CD8-positive, alpha-beta memory T cell (primary cell): ENCODE results near the gene ZBTB11. TPM values are rescaled to one million over a fixed set of nuclear protein-coding genes. Genes with fewer than 3 reads are reported as not detected.

ENCODE experiments used
- CTCF ChIA-PET: fragments of 350-600 bp; sonication (Branson Sonifier 250); formaldehyde crosslinking; loops from one replicate; lab custom pipeline; 2021; ENCODE audit warnings: antibody characterized with exemption; lab: Charles Lee
- POLR2A ChIA-PET: fragments of 350-600 bp; sonication (Branson Sonifier 250); formaldehyde crosslinking; loops from one replicate; lab custom pipeline; 2021; ENCODE audit warnings: antibody characterized with exemption; lab: Charles Lee
- DNase-seq, 5 donors: peaks; one replicate each; pipeline versions ENCODE4 v3.0.0 to v3.0.0-alpha.2; 2020 to 2022; ENCODE audit warnings: mixed read lengths in 1 of 5
- H3K27ac ChIP-seq: one replicate; pipeline ENCODE4 v1.7.0; 2013; ENCODE audit warnings: low read depth, mild to moderate bottlenecking, low read length, moderate library complexity
- H3K27me3 ChIP-seq: 2 replicates; pipeline ENCODE4 v1.7.0; 2013; ENCODE audit warnings: low read length, mild to moderate bottlenecking; ENCODE audit not compliant: insufficient read depth, poor library complexity, severe bottlenecking
- H3K36me3 ChIP-seq: 2 replicates; pipeline ENCODE4 v1.7.0; 2013; ENCODE audit warnings: mild to moderate bottlenecking, low read length, moderate library complexity; ENCODE audit not compliant: insufficient read depth
- H3K4me1 ChIP-seq: 2 replicates; pipeline ENCODE4 v1.7.0; 2013; ENCODE audit warnings: mild to moderate bottlenecking, low read length, moderate library complexity; ENCODE audit not compliant: insufficient read depth
- H3K4me3 ChIP-seq: 2 replicates; pipeline ENCODE4 v1.7.0; 2013; ENCODE audit warnings: mild to moderate bottlenecking, low read length
- H3K9me3 ChIP-seq: 2 replicates; pipeline ENCODE4 v1.7.0; 2013; ENCODE audit warnings: mild to moderate bottlenecking, low read length
- H3K27ac Mint-ChIP-seq, 8 donors: one replicate each; pipeline ENCODE4 v1.8.0; 2020 to 2021; ENCODE audit warnings: mixed read lengths in 8 of 8, mild to moderate bottlenecking in 6 of 8, inconsistent platforms in 3 of 8, moderate library complexity in 3 of 8
- H3K27me3 Mint-ChIP-seq, 2 donors: one replicate each; pipeline ENCODE4 v1.8.0; 2020 to 2021; ENCODE audit warnings: mixed read lengths in 2 of 2, mild to moderate bottlenecking in 1 of 2, moderate library complexity in 1 of 2
- H3K36me3 Mint-ChIP-seq, 3 donors: one replicate each; pipeline ENCODE4 v1.8.0; 2020 to 2021; ENCODE audit warnings: mixed read lengths in 3 of 3, inconsistent platforms in 1 of 3, mild to moderate bottlenecking in 1 of 3
- H3K4me1 Mint-ChIP-seq, 3 donors: one replicate each; pipeline ENCODE4 v1.8.0; 2020 to 2021; ENCODE audit warnings: mixed read lengths in 3 of 3, inconsistent platforms in 1 of 3, mild to moderate bottlenecking in 1 of 3
- H3K4me3 Mint-ChIP-seq, 7 donors: one replicate each; pipeline ENCODE4 v1.8.0; 2020 to 2021; ENCODE audit warnings: mixed read lengths in 7 of 7, mild to moderate bottlenecking in 6 of 7, moderate library complexity in 4 of 7, inconsistent platforms in 2 of 7
- H3K9me3 Mint-ChIP-seq, 5 donors: one replicate each; pipeline ENCODE4 v1.8.0; 2020 to 2022; ENCODE audit warnings: mixed read lengths in 5 of 5, mild to moderate bottlenecking in 3 of 5, moderate library complexity in 2 of 5, inconsistent platforms in 1 of 5
- polyA plus RNA-seq: library from polyadenylated mRNA; unstranded; fragments of 300-500 nt; fragmentation: Illumina TruSeq; gene quantifications from one replicate; pipeline ENCODE4 v1.2.3, GENCODE V29; 2021
- total RNA-seq, 2 experiments: library from RNA; stranded (reverse); gene quantifications; one replicate each; pipeline ENCODE4 v1.2.3, GENCODE V29; 2021

The ZBTB11 gene
- total and polyA plus RNA-seq, 3 experiments from 2014 or later, result 14.5 to 29.7 (median 28.9) TPM

GRCh38 chr3:101665851-101666250, 11.1 kb downstream of the ZBTB11 start:
- Histone ChIP-seq H3K27ac (no peak overlapping the region), H3K4me3 (no peak overlapping the region), H3K36me3 (peaks cover 24% of the 10 kb centered on the region), H3K4me1 (no peaks in the 10 kb centered on the region), H3K9me3 (no peaks in the 10 kb centered on the region), H3K27me3 (no peaks in the 10 kb centered on the region)
- Mint-ChIP-seq H3K27ac (peak overlapping the region in 2 of 8 donors; percentile 36 to 50), H3K9me3 (no peaks in the 10 kb centered on the region), H3K4me1 (peaks cover 0 to 8% (median 6%) of the 10 kb centered on the region in 3 donors), H3K27me3 (no peaks in the 10 kb centered on the region), H3K4me3 (no peak overlapping the region), H3K36me3 (peaks cover 23 to 84% (median 29%) of the 10 kb centered on the region in 3 donors)
- no peak for DNase-seq
- POLR2A ChIA-PET, result no interaction called here
- CTCF ChIA-PET, result interaction anchor here (1.1 kb wide), 1 partner anchor 10 kb away, joined by 3 read pairs; no protein-coding TSS in a partner anchor

- POLR2A ChIA-PET, result no interaction called here
These were observed 11.6 kb downstream of the ZBTB11 start for GRCh38 chr3:101665357-101665756.

GRCh38 chr3:101660714-101661113, 16.2 kb downstream of the ZBTB11 start:
- Histone ChIP-seq H3K9me3 (no peaks in the 10 kb centered on the region), H3K27ac (no peak overlapping the region), H3K4me1 (no peaks in the 10 kb centered on the region), H3K4me3 (no peak overlapping the region), H3K27me3 (no peaks in the 10 kb centered on the region), H3K36me3 (peaks cover 52% of the 10 kb centered on the region)
- Mint-ChIP-seq H3K36me3 (peaks cover 27 to 90% (median 37%) of the 10 kb centered on the region in 3 donors), H3K4me3 (no peak overlapping the region), H3K4me1 (no peaks in the 10 kb centered on the region), H3K9me3 (no peaks in the 10 kb centered on the region), H3K27ac (peak overlapping the region in 1 of 8 donors; percentile 36), H3K27me3 (no peaks in the 10 kb centered on the region)
- CTCF ChIA-PET, result no interaction called here
- POLR2A ChIA-PET, result no interaction called here
- no peak for DNase-seq

More at GRCh38 chr3:101665357-101665756, 11.6 kb downstream of the ZBTB11 start:
- CTCF ChIA-PET, result interaction anchor here (1.1 kb wide), 1 partner anchor 11 kb away, joined by 3 read pairs; no protein-coding TSS in a partner anchor
- no peak overlapping the region for H3K4me3 Mint-ChIP-seq
- H3K4me1 Mint-ChIP-seq, result peaks cover 0 to 7% (median 5%) of the 10 kb centered on the region in 3 donors
- no peak overlapping the region for H3K27ac ChIP-seq
- no peaks in the 10 kb centered on the region for H3K9me3 Mint-ChIP-seq
- no peaks in the 10 kb centered on the region for H3K27me3 ChIP-seq
- no peaks in the 10 kb centered on the region for H3K4me1 ChIP-seq
- no peak overlapping the region for H3K27ac Mint-ChIP-seq
- H3K36me3 Mint-ChIP-seq, result peaks cover 23 to 85% (median 32%) of the 10 kb centered on the region in 3 donors
- H3K27me3 Mint-ChIP-seq, result no peaks in the 10 kb centered on the region
- no peak for DNase-seq
- peaks cover 29% of the 10 kb centered on the region for H3K36me3 ChIP-seq
- no peak overlapping the region for H3K4me3 ChIP-seq
- H3K9me3 ChIP-seq, result no peaks in the 10 kb centered on the region

- POLR2A ChIA-PET, result no interaction called here
These were observed 20.3 kb downstream of the ZBTB11 start for GRCh38 chr3:101656651-101657050.

GRCh38 chr3:101646726-101647125, 30.2 kb downstream of the ZBTB11 start:
- DNase-seq, result no peak
- no peak overlapping the region for H3K4me3 Mint-ChIP-seq
- Histone ChIP-seq H3K27ac (no peak overlapping the region), H3K36me3 (peaks cover 3% of the 10 kb centered on the region), H3K4me3 (no peak overlapping the region), H3K4me1 (peaks cover 19% of the 10 kb centered on the region), H3K27me3 (no peaks in the 10 kb centered on the region), H3K9me3 (no peaks in the 10 kb centered on the region)
- no peaks in the 10 kb centered on the region for H3K27me3 Mint-ChIP-seq
- peaks cover 33 to 37% (median 36%) of the 10 kb centered on the region in 3 donors for H3K4me1 Mint-ChIP-seq
- POLR2A ChIA-PET, result no interaction called here
- H3K9me3 Mint-ChIP-seq, result no peaks in the 10 kb centered on the region
- H3K36me3 Mint-ChIP-seq, result peaks cover 0 to 40% (median 15%) of the 10 kb centered on the region in 3 donors
- H3K27ac Mint-ChIP-seq, result peak overlapping the region in 1 of 8 donors; percentile 26
- CTCF ChIA-PET, result interaction anchor here (1.2 kb wide), 1 partner anchor 73 kb away, joined by 3 read pairs; the partner anchor contains the start of gene PCNP

More at GRCh38 chr3:101656651-101657050, 20.3 kb downstream of the ZBTB11 start:
- Histone ChIP-seq H3K36me3 (peaks cover 49% of the 10 kb centered on the region), H3K27ac (no peak overlapping the region), H3K27me3 (no peaks in the 10 kb centered on the region), H3K9me3 (no peaks in the 10 kb centered on the region), H3K4me3 (no peak overlapping the region), H3K4me1 (no peaks in the 10 kb centered on the region)
- H3K4me3 Mint-ChIP-seq, result no peak overlapping the region
- CTCF ChIA-PET, result no interaction called here
- H3K27ac Mint-ChIP-seq, result peak overlapping the region in 1 of 8 donors; percentile 38
- H3K36me3 Mint-ChIP-seq, result peaks cover 9 to 93% (median 36%) of the 10 kb centered on the region in 3 donors
- H3K9me3 Mint-ChIP-seq, result no peaks in the 10 kb centered on the region
- no peak for DNase-seq
- H3K4me1 Mint-ChIP-seq, result no peaks in the 10 kb centered on the region
- no peaks in the 10 kb centered on the region for H3K27me3 Mint-ChIP-seq

GRCh38 chr3:101643861-101644613, 32.9 kb downstream of the ZBTB11 start:
- POLR2A ChIA-PET, result interaction anchor here (1.0 kb wide), 1 partner anchor 31 kb away, joined by 3 read pairs; no protein-coding TSS in a partner anchor
- DNase-seq, result peak in 4 of 5 donors; percentile 20 to 73 (median 54)
- peak overlapping the region in 6 of 7 donors; percentile 3 to 67 (median 44) for H3K4me3 Mint-ChIP-seq

GRCh38 chr3:101643009-101643844, 33.7 kb downstream of the ZBTB11 start:
- H3K36me3 Mint-ChIP-seq, result peaks cover 0 to 8% (median 2%) of the 10 kb centered on the region in 3 donors
- CTCF ChIA-PET, result no interaction called here
- peak overlapping the region; percentile 31 to 95 (median 84) for H3K27ac Mint-ChIP-seq
- H3K4me1 Mint-ChIP-seq, result peaks cover 33 to 37% (median 36%) of the 10 kb centered on the region in 3 donors
- POLR2A ChIA-PET, result no interaction called here
- no peaks in the 10 kb centered on the region for H3K9me3 Mint-ChIP-seq
- peak overlapping the region in 3 of 7 donors; percentile 41 to 50 (median 47) for H3K4me3 Mint-ChIP-seq
- no peaks in the 10 kb centered on the region for H3K9me3 ChIP-seq
- no peak overlapping the region for H3K27ac ChIP-seq
- H3K4me3 ChIP-seq, result no peak overlapping the region
- H3K4me1 ChIP-seq, result peaks cover 19% of the 10 kb centered on the region
- H3K36me3 ChIP-seq, result no peaks in the 10 kb centered on the region
- DNase-seq, result no peak
- H3K27me3 Mint-ChIP-seq, result no peaks in the 10 kb centered on the region
- no peaks in the 10 kb centered on the region for H3K27me3 ChIP-seq

More at GRCh38 chr3:101643861-101644613, 32.9 kb downstream of the ZBTB11 start:
- H3K4me3 ChIP-seq, result no peak overlapping the region
- no peaks in the 10 kb centered on the region for H3K27me3 ChIP-seq
- H3K4me1 ChIP-seq, result peaks cover 19% of the 10 kb centered on the region
- no peak overlapping the region for H3K27ac ChIP-seq
- Mint-ChIP-seq H3K9me3 (no peaks in the 10 kb centered on the region), H3K27me3 (no peaks in the 10 kb centered on the region), H3K27ac (peak overlapping the region; percentile 31 to 95 (median 84)), H3K36me3 (peaks cover 0 to 15% (median 6%) of the 10 kb centered on the region in 3 donors), H3K4me1 (peaks cover 33 to 37% (median 36%) of the 10 kb centered on the region in 3 donors)
- H3K9me3 ChIP-seq, result no peaks in the 10 kb centered on the region
- H3K36me3 ChIP-seq, result no peaks in the 10 kb centered on the region
- CTCF ChIA-PET, result no interaction called here
